ENCODE measurements around the gene GJA3.
A peak's percentile ranks its signal among the peaks of the same experiment; 100 is the strongest.

Gene GJA3

DNA sequence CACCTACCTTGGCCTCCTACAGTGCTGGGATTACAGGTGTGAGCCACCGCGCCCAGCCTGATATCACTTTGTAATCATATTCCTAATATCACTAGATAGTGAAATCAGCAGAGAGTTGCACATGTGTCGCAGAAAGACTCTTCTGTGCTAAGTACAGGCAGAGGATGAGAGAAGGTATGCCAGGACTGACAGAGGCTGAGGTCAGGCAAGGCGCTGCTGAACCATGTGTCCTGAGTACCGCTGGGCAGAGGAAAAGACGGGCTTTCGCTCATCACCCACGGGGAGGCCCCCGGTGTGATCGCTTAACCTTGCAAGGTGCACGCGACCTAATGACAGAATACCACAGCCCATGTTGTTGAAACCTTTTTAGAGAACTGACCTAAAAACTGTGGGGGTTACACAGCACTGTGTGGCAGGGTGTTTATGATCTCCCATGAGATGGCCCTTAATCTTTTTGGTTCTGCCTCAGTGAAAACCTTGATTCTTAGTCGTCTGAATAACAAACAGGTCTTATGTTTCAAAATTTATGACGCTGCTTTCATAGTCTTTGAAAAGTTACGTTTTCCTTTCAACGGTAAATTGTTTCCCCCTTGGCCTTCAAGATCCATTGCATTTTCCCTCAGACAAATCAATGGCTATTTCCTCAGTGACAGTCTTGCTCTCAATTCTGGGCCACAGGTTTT lies 12.2 kb downstream of the GJA3 start:
- no peak for DNase-seq

DNA sequence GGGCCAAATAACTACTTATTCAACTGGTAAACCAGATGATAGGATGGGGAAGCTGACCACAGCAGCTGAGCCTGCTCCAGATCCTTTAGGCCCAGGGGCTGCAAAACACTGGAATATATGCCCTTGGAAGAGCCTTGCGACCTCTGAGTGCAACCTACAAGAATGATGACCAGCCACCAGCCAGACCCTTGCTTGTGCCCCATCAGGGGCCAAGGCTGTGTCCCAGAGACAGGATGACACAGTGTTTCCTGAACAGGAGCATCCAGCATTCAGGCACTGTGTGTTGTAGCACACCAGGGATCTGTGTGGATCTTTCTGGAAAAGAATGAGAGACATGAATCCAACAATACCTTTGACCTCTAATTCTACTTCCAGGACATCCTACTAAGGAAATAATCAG lies 14.5 kb downstream of the GJA3 start:
- DNase-seq: no peak

DNA sequence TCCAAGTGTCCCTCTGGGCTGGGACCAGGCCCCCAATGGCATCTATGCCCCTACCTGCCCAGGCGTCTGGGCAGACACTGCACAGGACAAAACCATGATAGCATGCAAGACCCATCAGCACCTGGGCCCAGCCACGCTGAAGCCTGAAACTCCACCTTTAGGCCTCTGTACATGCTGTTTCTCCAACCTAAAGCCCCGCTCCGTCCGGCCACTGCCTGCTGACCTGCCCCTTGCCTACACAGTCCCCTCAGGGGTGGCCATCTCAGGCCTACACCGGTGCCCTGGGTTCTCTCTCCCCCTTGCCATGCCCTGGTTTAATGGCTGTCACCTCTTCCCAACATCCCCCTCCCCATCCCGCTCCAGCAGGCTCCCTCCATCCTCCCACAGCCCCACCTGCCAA lies 15.3 kb downstream of the GJA3 start:
- DNase-seq: no peak

DNA sequence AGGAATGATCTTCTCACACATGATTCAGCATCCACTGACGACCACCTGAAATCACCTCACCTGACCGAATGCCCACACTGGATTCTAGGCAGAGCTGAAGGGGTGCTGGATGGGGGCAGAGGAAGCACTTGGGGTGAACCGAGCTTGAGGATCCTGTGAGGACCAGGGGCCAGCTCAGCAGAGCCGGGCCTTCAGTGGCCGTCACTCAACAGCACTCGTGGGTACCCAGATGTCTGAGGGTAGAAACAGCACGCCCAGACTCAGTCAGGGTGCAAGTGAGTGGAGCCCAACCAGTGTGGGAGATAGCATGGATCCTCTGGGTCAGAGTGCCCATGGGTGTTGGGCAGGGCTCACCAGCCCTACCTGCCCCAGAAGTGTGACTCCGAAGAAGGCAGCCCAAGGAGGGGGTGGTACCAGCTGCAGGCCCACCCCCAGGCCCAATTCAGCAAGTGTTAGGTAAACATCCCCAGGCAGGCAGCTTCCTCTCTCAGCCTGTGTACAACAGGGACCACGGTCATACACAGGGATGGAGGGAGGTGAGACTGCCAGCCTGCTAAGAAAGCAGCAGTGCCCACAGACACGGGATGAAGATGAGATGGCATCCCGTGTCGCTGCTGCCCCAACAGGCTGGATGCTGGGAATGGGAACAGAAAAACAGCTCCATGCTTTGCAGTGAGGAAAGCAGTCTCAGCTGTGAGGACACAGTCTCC lies 16.6 kb downstream of the GJA3 start:
- DNase-seq: no peak

DNA sequence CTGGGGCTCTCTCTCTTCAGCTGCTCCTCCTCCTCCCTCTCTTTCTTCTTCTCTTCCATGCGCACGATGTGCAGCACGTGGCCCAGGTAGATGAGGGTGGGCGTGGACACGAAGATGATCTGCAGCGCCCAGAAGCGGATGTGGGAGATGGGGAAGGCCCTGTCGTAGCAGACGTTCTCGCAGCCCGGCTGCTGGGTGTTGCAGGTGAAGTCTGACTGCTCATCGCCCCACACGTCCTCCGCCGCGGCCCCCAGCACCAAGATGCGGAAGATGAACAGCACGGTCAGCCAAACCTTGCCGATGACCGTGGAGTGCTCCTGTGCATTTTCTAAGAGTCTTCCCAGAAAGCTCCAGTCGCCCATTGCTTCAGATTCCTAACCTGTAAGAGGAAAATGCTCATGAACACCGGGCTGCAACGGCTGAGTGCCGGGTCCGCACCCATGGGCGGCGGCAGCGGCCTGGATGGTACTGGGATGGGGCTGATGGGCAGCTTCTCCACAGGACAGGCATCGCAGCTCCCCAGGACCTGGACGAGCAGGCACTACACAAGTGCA lies 17.8 kb downstream of the GJA3 start:
- DNase-seq: no peak

DNA sequence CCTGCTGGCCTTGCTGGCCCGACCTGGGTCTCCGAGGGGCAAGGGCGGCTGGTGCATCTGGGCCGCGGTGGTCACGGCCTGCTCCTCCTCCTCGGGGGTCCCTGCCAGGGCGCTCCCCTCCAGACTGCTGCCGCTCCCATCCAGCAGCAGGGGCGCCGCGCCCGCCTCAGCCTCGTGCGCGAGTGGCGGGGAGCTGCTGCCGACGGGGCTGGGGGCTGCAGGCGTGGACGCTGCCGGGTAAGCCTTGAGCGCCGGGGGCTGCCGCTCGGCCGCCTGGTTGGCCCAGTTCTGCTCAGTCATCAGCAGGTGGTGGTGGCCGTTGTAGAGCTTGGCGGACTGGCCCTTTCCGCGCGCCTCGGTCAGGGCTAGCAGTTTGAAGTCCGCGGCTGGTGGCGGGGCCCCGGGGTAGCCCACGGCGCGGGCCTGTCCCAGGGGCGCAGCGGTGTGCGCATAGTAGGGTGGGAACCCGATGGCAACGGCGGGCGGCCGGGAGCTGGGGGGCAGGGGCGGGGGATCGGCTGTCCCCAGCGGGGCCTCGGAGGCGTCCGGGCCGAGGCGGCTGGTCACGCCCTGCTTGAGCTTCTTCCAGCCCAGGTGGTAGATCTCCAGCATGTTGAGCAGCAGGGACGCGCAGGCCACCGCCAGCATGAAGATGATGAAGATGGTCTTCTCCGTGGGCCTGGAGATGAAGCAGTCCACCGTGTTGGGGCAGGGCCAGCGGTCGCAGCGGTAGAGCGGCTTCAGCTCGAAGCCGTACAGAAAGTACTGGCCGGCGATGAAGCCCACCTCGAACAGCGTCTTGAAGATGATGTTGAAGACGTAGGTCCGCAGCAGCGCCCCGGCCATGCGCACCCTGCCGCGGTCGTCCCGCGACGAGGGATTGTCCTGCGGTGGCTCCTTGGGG lies 18.6 kb downstream of the GJA3 start:
- no peak for DNase-seq

DNA sequence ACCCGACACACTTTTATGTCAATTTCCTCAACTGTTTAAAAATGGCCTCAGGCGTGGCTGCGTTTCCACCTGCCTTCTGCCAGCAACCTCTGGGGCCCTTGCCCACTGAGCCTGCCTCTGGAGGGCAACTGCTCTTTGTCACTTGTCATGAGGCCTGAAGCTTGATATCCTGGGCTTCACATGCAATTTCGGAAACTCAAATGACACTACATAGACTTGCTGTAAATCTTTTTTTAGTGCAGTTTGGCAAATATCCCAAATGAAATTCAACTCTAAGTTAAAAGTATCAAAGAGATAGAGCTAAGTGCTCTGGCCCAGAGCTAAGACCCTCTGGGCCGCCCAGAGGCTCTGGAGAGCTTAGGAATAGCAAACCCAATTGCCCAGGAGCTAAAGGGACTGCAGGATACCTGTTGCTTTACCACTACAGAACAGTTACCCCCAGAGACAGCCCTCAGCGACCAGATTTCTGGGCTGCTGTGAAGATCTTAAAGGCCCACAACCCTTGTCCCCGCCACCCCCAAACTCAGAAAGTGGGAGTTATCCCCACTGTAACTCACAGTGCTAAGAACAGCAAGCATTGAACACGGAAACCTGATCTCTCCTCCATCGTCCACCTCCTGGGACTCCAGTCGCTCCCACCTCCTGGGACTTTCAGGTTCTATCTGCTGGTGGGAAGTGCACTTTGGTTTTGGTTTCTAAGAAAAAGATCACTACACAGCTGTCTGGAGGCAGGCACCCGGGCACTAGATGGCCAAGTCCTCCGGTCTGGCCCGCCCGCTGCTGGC lies 19.4 kb downstream of the GJA3 start:
- no peak for DNase-seq

DNA sequence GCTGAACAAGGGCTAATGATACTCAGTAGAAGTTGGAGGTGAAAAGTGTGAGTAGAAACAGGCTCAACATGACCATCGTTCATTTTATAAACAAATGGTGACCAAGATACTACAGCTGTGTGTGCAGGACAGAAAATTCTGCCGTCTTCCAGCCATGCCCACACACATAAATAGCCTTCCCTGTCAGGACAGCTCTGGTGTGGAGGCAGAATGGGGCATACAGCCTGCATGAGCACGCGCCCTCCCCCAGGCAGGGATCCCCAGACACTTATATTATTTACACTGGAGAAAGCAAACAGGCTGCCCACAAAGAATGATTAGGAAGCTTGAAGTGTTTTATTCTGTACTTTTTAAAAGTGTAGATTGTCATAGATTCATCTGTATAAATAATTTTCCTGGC lies 20.4 kb downstream of the GJA3 start:
- no peak for DNase-seq

DNA sequence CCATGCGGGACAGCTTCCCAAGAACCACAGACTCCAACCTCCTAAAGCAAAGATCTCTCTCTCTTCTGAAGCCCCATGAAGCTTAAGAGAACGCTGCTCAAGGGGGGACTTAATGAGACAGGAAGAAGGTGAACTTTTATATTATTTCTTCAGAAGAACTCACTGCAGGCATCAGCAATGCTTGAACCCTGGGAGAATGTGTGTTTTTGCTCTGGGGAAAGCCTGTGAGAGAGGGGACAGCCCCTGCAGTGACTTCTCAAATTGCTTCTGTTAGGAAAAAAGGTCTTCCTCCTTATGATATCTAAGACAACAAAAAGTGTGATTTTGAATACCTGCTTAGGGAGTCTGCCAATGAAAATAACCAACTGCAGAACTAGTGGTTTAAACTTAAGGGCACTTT lies 23.0 kb downstream of the GJA3 start:
- DNase-seq: no peak

DNA sequence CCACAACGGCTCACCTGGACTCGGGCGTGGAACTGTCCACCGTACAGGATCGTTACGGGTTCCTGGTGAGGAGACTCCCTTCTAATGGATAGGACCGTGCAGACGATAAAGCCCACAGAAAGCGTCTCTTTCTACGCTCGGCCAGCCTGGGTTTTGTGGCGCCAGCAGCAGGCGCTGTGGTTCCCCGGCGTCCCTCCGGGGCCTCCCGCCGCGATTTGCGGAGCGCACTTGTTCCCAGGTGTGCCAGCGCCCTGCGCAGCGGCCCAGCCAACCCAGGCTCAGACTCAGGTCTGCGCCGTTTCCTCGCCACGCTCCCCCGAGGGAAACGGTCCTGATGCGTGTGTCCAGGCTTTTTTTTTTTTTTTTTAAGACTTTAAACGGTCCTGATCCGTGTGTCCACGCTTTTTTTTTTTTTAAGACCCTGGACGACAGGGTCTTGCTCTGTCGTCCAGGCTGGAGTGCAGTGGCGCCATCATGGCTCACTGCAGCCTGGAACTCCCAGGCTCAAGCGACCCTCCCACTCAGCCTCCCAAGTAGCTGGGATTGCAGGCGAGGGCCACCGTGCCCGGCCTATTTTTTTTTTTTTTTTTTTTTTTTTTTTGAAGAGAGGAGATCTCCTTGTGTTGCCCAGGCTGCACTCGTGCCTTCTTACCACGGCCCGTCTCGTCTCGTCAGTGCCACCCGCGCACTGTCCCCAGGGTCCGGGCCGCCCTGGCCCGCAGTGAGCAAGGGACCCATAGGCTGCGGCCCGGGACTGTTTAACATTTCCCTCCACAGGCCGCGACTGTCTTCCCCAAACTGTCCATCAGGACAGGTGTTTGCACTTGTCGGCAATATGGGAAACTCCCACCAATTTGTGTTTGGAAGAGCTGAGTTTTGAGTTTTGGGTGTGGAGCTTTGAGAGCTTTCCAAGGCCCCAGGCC lies 23.8 kb downstream of the GJA3 start:
- peak; percentile 21 for DNase-seq

DNA sequence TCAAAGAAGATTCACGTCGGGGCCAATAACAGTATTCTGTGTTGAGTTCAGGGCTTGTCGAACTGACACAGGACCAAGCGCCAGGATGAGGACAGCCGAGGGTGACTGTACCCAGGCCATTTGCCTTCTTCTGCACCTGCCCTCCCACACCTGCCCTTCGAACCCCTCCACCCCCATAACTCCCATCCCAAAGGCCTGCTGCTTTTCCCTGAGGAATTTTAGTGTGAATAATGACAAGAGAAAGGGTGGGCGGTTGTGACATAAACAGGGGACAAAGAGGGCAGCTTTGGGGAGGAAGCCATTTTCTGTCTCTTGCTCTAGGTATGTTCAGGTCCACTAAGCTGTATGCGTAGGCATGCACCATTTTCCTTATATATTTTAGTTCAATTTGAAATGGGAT lies 26.1 kb downstream of the GJA3 start:
- no peak for DNase-seq

DNA sequence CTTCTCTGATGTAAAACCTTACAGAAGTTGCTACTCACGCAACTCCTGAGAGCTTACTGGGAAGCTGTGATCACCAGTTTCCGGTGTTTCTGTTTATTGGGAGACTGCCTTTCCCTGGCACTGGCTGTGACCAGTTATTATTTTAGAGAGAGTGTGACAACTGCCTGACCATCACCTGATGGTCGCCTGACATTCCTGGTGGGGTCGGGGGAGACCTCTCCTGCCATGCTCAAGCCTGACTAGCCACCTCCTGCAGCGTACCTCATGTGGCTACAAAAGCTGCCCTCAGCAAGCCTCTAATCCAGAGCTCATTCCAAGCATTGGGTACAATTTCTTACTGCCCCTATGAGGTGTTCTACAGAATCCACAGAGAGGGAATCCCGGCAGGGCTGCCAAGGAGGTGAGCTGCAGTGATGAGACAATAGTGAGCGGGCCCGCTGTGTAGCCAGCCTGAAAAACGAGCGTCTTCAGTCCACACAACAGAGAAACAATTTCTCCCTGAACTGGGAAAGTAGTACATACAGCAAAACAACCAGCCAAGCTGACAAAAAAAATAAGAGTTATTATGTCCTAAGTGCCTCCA lies 28.7 kb downstream of the GJA3 start:
- DNase-seq: no peak

DNA sequence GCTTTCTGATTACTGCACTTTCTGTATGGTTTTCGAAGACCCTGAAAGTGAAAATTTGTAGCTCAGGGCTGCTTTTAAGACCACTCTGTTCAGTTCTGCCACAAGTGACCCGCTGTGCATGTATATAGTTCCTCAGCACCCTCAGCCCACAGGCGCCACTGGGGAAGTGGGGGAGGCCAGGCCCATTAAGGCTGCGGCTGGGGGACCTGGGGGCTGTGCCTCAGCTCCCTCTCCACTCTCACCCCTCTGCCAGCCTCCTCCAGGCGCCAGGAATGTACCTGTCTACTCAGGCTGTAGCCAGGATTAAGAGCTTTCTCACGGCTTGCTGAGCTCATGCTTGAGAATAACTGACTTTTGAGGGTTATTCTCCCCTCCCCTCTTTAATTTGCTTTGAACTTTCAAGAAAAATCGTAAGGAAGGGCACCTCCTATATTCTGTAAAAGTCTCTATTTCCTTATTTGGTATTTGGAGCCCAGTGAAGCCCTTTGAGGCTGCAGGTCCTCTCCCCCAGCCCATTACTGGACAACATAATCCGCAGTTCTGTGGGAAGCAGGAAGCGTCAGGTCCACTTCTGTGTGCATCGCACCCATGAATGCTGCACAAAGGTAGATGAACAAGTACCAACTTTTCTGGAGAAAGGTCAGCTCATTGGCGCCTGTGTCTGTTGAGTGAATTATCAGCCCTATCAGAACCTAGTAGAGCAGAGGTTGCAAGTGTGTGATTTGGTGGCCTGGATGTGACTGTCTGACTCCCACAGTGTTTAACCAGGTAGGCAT lies 29.6 kb downstream of the GJA3 start:
- no peak for DNase-seq

DNA sequence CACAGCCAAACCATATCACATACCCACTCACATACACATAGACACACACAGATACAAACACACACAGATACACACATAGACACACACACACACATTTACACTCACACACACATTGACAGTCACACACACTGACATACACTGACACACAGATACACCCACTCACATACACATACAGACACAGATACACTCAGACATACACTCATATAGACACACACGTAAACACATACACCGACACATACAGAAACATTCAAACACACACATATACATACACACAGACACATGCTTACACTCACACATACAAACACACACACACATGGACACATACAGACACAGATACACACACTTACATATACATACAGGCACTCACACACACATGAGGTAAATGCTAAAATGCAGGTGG lies 30.2 kb downstream of the GJA3 start:
- DNase-seq: no peak

DNA sequence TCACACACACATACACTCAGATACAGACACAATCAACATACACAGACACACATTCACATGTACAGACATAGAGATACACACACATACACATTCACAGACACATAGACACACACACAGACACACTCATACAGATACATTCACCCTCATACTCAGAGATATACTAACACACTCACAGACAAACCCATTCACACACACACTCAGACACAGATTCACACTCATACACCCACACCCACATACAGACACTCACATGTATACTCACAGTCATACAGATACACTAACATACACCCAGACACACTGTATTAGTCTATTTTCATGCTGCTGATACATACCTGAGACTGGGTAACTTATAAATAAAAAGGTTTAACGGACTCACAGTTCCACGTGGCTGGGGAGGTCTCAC lies 30.8 kb downstream of the GJA3 start:
- no peak for DNase-seq

DNA sequence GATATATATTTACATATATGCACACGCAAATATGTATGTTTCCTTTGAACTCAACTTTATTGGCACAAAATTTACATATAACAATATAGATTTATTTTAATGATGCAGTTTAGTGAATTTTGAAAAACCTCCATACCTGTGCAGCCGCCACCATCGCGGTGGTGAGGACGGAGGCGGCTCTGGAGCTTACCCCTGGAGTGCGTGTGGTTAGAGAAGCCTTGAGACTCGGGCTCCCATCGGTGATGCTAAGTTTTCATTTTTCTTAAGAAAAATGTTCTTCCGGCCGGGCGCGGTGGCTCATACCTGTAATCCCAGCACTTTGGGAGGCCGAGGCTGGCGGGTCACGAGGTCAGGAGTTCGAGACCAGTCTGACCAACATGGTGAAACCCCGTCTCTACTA lies 31.8 kb downstream of the GJA3 start:
- no peak for DNase-seq

DNA sequence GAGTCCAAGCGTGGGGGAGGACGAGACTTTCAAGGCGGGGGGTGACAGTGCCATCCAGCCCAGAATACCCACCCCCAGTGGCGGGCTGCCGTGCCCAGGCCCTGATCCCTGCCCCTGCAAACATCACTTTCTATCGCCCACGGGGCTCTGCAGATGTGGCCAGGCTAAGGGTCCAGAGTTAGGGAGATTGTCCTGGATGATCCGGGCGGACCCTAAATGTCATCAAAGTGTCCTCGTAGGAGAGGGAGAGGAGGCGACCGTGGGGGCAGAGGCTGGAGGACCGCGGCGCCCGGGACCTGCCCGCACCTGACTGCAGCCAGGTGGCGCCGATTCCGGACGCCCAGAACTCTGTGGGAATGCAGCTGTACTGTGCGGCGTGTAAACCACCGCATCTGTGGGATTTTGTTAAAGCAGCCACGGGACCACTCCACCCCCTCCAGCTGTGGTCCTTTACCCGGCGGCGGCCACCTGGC lies 32.4 kb downstream of the GJA3 start:
- DNase-seq: no peak

DNA sequence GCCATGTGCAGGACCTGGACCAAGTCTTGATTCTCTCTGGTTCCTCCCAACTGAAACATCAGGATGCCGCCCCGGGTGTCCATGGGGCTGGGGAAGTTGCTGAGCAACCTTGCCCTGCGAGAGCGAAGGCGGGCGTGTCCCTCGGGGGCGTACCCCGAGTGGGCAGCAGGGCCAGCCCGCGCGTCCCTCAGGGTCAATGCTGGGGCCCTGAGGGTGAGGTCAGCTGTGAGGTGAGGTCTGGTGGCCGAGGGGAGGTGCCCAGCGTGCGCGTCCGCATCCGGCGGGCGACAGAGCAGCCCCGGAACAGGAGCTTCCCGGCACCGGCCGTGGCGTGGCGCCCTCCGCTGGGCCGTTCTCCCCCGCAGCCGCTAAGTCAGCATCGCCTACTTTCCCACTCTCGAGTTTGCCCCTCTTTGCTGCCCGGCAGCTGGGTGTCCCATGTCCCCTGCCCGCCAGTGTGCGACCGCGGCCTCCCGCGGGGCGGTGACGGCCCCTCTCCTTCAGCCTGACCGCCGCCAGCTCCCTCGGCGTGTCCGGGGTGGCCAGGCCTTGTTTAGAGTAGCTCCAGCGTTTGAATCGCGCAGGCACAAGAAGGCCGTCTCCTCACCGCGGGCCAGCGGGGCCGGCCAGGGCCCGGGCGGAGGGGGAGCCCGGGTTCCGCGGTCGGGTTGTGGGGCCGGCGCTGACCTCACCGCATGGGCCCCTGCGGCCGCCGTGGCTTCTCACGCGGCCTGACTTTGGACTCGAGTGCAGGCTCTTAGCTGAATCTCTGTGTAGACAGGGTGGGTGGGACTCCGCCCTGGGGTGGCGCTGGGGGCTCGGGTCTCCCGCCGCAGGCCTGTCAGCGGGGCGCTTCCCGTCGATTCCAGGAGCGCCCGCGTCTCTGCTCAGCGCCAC lies 33.0 kb downstream of the GJA3 start:
- DNase-seq: no peak

DNA sequence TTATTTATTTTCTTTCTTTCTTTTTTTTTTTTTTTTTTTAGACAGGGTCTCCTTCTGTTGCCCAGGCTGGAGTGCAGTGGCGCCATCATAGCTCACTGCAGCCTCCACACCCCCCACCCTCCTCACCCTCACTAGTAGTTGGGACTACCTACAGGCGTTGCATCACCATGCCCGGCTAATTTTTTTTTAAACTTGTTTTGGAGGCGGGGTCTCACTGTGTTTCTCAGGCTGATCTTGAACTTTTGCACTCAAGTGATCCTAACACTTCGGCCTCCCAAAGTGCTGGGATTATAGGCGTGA lies 33.6 kb downstream of the GJA3 start:
- no peak for DNase-seq
